NCI-H2107 treated with DMSO at 0.1 percent for 48 hours (cell line): ENCODE results near the gene SMC2.

Experiments used
- DNase-seq: peaks from one replicate; lab custom pipeline; 2025; ENCODE audit not compliant: unreplicated experiment; lab: John Stamatoyannopoulos, UW

Gene SMC2

GRCh38 chr9:104093647-104094533 lies at the start of gene SMC2:
Gene SMC2 (plus strand): TSS chr9:104094309. CDS start chr9:104095385, 1,076 bp downstream.
- DNase-seq: peak; percentile 96

GRCh38 chr9:104068546-104068945 lies 25.6 kb upstream of the SMC2 start:
- DNase-seq: no peak

- no peak for DNase-seq
Measured at GRCh38 chr9:104069288-104069687, 24.8 kb upstream of the SMC2 start.

GRCh38 chr9:104071589-104071988 lies 22.5 kb upstream of the SMC2 start:
- DNase-seq: no peak

GRCh38 chr9:104073098-104073769 lies 20.9 kb upstream of the SMC2 start:
- no peak for DNase-seq

DNA sequence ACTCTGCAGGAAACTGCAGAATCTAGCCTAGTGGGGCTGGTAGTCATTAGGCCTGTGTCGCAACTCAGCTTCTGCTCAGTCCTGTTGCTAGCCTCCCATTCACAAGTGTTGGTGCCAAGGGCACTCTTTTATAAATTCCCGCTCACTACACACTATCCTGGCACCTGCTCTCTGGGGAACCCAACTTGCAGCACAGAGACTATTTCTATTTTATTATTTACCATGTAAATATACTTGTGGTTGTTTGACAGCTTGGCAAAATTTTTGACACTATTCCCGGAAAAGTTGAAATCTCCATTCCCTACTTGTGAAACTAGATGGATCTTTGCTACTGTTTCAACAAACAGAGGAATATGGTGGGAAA lies 20.4 kb upstream of the SMC2 start:
- DNase-seq: no peak

DNA sequence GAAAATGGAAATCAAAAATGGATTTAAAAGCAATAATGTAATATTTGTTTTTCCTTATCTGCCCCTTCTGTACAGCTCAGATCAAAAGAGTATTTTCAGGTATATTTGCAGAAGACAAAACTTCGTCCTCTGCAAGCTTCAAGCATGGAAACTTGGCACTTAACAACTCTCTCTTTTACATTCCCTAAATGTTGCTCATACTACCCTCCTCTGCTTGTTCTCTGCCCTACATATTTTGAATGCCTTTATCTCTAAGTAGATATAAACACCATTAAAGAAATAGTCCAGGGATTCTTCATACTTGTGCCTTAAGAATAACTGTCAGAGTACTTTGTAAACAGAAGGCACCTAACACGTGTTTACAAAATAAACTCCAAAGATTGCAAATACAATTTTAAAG lies 19.2 kb upstream of the SMC2 start:
- DNase-seq: no peak

DNA sequence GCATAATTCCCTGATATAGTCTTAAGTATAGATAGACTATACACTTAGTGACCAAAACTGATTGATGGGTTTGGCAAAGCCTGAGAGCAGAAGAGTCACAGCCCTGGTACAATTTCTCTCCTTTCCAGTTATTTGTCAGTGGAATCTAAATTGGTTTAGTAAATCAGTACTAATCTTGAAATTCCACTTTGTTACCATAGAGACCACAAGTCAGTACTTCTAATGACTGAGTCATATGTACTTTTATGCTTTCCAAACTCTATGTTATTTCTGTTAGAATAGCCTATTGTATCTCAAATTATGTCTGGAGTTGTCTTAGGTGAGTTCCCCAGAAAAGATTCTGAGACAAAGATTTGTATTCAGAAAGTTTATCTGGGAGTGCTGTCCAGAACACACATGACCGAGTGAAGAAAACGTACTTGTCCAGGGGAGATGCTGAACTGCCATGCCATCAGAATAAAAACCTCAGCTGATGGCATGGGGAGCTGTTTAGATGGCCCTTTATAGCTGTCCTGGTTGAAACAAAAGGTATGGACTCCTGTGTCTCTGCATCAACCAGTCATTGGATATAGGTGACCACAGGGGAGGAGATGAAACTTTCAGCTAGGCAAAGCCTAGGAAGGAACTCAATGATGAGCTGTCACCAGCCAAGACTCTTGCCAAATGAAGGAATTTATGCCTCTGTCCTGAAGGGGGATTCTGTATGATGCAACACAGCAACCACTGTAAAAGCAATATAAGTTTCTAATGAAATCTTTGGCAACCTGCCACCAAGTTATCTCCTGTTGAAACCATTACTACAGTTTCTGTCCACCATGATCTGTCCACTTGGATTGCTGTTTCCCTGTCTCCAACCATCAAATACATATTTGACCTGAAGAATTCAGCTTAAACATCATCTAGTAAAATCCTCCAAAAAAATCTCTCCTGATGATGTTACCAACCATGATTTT lies 18.0 kb upstream of the SMC2 start:
- DNase-seq: no peak

- no peak for DNase-seq
Measured at GRCh38 chr9:104078596-104078995, 15.5 kb upstream of the SMC2 start.

GRCh38 chr9:104080983-104081382 lies 13.1 kb upstream of the SMC2 start:
- no peak for DNase-seq

- DNase-seq: no peak
Measured at GRCh38 chr9:104082168-104082567, 11.9 kb upstream of the SMC2 start.

GRCh38 chr9:104085525-104085924 lies 8.6 kb upstream of the SMC2 start:
- no peak for DNase-seq

DNA sequence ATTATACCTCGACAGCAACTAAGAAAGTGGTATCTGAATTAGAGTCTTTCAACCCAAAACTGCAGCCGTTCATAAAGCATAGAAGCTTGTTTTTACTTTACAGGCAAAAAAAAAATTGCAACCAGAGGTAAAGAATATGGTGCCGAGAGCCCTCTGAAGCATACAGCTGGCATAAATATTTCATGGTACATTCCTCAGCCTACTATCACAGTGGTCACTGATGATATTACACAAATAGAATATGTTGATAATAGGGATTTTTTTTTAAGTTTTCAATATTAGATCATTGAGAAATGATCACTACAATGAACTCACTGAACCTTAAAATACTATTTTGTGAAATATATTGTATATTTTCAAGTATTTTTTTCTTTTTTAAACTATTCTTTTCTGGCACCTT lies 6.2 kb upstream of the SMC2 start:
- DNase-seq: no peak

- DNase-seq: no peak
Measured at GRCh38 chr9:104088416-104088815, 5.7 kb upstream of the SMC2 start.

DNA sequence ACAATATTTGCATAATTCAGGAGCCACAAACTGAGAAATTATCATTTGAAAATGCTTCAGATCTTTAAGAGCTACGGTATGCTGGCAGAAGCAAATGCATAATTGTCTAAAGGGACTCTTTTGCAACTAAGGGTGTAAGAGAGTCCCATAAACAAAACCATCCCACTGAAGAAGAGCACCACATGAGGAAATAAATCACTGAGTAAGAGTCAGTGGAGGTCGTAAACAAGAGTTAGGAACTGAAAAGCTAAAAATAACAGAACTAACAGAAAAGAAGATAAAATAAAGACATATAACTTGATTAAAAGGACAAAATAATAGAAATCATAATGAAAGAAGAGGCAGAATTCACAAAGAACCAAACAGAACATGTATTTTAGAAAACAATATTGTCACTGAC lies 3.5 kb upstream of the SMC2 start:
- no peak for DNase-seq

GRCh38 chr9:104091116-104091515 lies 3.0 kb upstream of the SMC2 start:
- no peak for DNase-seq

DNA sequence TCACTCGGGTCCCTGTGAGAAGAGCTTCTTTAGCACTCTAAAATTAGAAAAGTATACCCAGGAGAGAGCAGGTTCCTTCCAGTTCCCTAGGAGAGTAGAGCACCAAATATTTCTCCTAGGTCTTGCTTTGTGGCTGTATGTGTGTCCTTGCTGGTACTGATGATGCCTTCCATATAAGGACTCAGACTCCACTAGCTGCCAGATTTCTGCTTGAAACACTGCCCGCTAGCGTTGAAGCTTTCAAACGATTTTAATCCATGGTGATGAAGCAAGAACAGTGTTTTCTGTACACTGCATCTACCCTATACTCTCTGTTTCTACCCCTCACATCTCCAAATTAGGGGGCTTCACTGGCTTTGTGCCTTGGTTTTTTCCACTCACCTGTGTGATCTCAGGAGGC lies 2.4 kb upstream of the SMC2 start:
- DNase-seq: no peak

GRCh38 chr9:104092192-104092591 lies 1.9 kb upstream of the SMC2 start:
- DNase-seq: no peak

DNA sequence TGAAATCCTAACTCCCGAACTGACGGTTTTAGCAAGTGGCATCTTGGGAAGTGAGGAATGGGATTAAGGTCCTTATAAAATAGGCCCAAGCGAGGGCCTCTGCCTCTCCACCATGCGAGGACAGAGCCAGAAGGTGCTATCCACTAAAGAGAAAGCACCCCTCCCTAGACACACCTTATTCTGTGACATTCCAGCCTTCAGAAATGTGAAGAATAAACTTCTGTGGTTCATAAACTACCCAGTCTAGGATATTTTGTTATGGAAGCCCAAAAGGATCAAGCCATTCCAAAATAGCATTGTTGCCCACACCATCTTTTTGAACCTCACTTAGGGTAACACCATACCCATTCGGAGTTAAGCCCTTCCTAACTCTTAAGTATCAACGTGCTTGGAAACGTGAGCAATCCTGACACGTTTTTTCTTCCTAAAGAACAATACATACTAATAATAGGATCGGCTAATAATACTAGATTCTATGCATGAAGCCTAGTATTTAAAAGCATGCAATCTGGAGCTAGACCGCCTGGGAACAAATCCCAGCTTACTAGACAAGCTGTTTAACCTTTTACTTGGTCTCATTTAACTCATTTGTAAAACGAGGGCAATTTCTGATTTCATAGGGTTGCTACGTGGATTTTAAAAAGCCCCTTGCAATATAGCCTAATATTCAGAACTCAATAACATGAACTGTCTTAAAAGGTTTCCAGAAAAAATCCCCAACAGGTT lies 1.1 kb upstream of the SMC2 start:
- no peak for DNase-seq

DNA sequence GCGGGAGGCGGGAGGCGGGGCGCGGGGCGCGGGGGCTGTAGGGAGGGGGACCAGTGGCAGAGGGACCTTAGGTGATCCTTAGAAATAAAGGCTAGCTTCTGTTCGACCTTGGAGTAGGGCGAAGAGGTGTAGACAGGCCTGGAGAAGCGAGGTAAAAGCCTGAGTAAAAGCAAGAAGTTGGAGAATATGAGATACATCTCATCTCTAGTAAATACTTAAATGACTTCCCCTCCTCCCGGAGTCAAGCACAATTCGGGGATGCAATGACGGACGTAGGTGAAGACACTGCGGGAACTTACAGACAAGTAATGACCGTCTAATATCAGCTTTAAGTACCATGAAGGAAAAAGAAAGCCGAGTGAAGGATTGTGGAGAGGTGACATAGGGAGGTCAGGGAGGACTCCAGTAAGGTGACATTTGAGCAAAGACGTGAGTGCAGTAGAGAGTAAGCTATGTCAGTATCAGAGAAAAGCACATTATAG lies 466 bp downstream of the SMC2 start:
- DNase-seq: peak; percentile 49

DNA sequence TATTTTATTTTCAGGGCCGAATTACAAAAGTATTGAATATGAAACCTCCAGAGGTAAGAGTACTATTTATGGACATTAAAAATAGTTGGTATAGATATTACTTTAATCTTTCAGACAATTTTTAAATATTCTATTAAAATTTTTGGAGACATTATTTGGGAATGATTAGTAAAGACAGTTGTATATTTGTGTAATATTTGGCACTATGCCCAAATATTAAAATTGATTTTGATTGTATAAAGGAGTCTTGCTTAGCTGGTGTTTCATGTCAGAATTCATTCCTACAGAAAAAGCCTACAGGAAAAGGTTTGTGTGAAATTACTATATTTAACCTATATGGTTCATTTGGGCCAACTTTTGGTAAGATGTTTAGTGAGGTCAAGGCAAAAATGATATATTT lies 5.5 kb downstream of the SMC2 start:
- DNase-seq: no peak
